Fibroblast of lung (primary cell): Measurements from ENCODE around the gene CCDC57. TPM values are rescaled to one million over a fixed set of nuclear protein-coding genes. Genes with fewer than 3 reads are reported as not detected.
"Not testable (repeated sequence)": the region's sequence is repeated elsewhere in the genome, so short reads cannot be mapped to it uniquely, and the experiment has no call there.

Source experiments
- DNase-seq, 2 donors: peaks; one replicate each; pipeline versions ENCODE4 v3.0.0 to v3.0.0-alpha.2; 2010; ENCODE audit warnings: low read depth in 2 of 2
- H2AFZ ChIP-seq: 2 replicates; pipeline ENCODE4 v1.5.1; 2012; ENCODE audit warnings: low read length, control low read depth, inconsistent platforms
- H3K27ac ChIP-seq: 2 replicates; pipeline ENCODE4 v1.5.1; 2011; ENCODE audit warnings: low read length, control low read depth; ENCODE audit not compliant: insufficient read depth
- H3K27me3 ChIP-seq: 2 replicates; pipeline ENCODE4 v1.5.1; 2011; ENCODE audit warnings: mild to moderate bottlenecking, low read length; ENCODE audit not compliant: control insufficient read depth, insufficient read depth
- H3K36me3 ChIP-seq: 2 replicates; pipeline ENCODE4 v1.5.1; 2011; ENCODE audit warnings: low read length; ENCODE audit not compliant: control insufficient read depth, insufficient read depth
- H3K4me1 ChIP-seq: 2 replicates; pipeline ENCODE4 v1.5.1; 2011; ENCODE audit warnings: low read length; ENCODE audit not compliant: control insufficient read depth, insufficient read depth; ENCODE audit errors: extremely low read depth
- H3K4me2 ChIP-seq: 2 replicates; pipeline ENCODE4 v1.5.1; 2011; ENCODE audit warnings: low read length, control low read depth; ENCODE audit not compliant: insufficient read depth; ENCODE audit errors: extremely low read depth
- H3K4me3 ChIP-seq, 4 experiments: fragments of 200-600 bp in 1 of 4; sonication (generic) in 1 of 4; replicated peaks in 1 of 4; 2 replicates each; pipeline ENCODE4 v1.5.1; 2011 to 2016; ENCODE audit warnings: low read length in 4 of 4, low read depth in 3 of 4, mild to moderate bottlenecking in 3 of 4, control low read depth in 2 of 4, inconsistent platforms in 1 of 4, mixed read lengths in 1 of 4; ENCODE audit not compliant: insufficient read depth in 1 of 4; ENCODE audit errors: control extremely low read depth in 1 of 4
- H3K79me2 ChIP-seq: 2 replicates; pipeline ENCODE4 v1.5.1; 2012; ENCODE audit warnings: mild to moderate bottlenecking, low read length, inconsistent platforms; ENCODE audit not compliant: control insufficient read depth, insufficient read depth
- H3K9ac ChIP-seq: 2 replicates; pipeline ENCODE4 v1.5.1; 2011; ENCODE audit warnings: mild to moderate bottlenecking, low read length, control low read depth; ENCODE audit not compliant: insufficient read depth
- H3K9me3 ChIP-seq: 2 replicates; pipeline ENCODE4 v1.5.1; 2012; ENCODE audit warnings: low read depth, low read length; ENCODE audit not compliant: control insufficient read depth, insufficient read depth
- H4K20me1 ChIP-seq: 2 replicates; pipeline ENCODE4 v1.5.1; 2011; ENCODE audit warnings: low read length; ENCODE audit not compliant: control insufficient read depth, insufficient read depth; ENCODE audit errors: extremely low read depth
- EZH2 ChIP-seq: IDR thresholded peaks from 2 replicates; pipeline ENCODE4 v1.5.1; 2012; ENCODE audit warnings: low read length, control low read depth, mild to moderate bottlenecking; ENCODE audit errors: missing control alignments
- polyA plus RNA-seq, 2 donors: library from polyadenylated mRNA; depleted of rRNA in 1 of 2; stranded (reverse) in 1 of 2; unstranded in 1 of 2; fragments of >200 nt; gene quantifications; 2 replicates each; pipeline ENCODE4 v1.2.1, GENCODE V29; 2011 to 2012; ENCODE audit warnings: missing spikeins in 1 of 2
- total RNA-seq: library from RNA; depleted of rRNA; stranded (reverse); fragments of >200 nt; gene quantifications from 2 replicates; pipeline ENCODE4 v1.2.1, GENCODE V29; 2014
- TF ChIP-seq, protein P1 (sequence below), 2 donors: IDR thresholded peaks in 1 of 2; conservative IDR thresholded peaks in 1 of 2; 1 replicate in 1 of 2; 2 replicates in 1 of 2; pipeline ENCODE4 v1.5.1; 2011 to 2012; ENCODE audit warnings: low read length in 2 of 2, control low read depth in 1 of 2, inconsistent platforms in 1 of 2, low read depth in 1 of 2, mild to moderate bottlenecking in 1 of 2

Gene CCDC57
- total and polyA plus RNA-seq, 2 donors (not counting 1 experiment from before 2014, with no cell fraction given) = 7.1 to 10.1 TPM

DNA sequence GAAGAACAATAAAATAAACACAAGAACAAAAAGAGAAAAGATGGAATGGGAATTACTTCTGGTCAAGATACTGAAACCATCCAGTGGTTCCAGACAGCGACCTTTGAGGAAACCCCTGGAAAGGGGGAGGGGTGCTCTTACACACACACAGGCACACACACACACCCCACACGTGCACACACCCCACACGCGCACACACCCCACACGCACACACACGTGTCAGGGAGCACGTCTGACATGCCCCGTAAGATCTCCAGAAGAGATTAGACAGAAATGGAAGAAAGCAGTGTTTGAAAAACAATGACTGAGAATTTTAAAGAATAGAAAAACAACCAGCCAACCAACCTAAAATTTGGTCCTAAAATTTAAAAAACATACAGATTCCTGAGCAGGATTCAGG is 69.3 kb downstream of the CCDC57 start:
- no peaks in the 10 kb centered on the region for H3K27me3 ChIP-seq
- H2AFZ ChIP-seq = no peak overlapping the region
- no peak overlapping the region for H3K4me2 ChIP-seq
- no peak overlapping the region for H3K4me3 ChIP-seq
- H4K20me1 ChIP-seq = no peaks in the 10 kb centered on the region
- no peaks in the 10 kb centered on the region for H3K36me3 ChIP-seq
- no peak overlapping the region for H3K27ac ChIP-seq
- no peak for DNase-seq
- no peak overlapping the region for H3K9ac ChIP-seq
- H3K79me2 ChIP-seq = no peaks in the 10 kb centered on the region
- no peak for TF ChIP-seq EZH2
- TF ChIP-seq, protein P1, sequence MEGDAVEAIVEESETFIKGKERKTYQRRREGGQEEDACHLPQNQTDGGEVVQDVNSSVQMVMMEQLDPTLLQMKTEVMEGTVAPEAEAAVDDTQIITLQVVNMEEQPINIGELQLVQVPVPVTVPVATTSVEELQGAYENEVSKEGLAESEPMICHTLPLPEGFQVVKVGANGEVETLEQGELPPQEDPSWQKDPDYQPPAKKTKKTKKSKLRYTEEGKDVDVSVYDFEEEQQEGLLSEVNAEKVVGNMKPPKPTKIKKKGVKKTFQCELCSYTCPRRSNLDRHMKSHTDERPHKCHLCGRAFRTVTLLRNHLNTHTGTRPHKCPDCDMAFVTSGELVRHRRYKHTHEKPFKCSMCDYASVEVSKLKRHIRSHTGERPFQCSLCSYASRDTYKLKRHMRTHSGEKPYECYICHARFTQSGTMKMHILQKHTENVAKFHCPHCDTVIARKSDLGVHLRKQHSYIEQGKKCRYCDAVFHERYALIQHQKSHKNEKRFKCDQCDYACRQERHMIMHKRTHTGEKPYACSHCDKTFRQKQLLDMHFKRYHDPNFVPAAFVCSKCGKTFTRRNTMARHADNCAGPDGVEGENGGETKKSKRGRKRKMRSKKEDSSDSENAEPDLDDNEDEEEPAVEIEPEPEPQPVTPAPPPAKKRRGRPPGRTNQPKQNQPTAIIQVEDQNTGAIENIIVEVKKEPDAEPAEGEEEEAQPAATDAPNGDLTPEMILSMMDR (conservative IDR thresholded peaks at IDR 0.05 in 1 of 2, IDR thresholded peaks at IDR 0.05 in 1 of 2; ENCODE audit: low read depth in 1 of 2, low read length in 2 of 2) = no peak
- H3K9me3 ChIP-seq = no peaks in the 10 kb centered on the region
- H3K4me1 ChIP-seq = no peaks in the 10 kb centered on the region

DNA sequence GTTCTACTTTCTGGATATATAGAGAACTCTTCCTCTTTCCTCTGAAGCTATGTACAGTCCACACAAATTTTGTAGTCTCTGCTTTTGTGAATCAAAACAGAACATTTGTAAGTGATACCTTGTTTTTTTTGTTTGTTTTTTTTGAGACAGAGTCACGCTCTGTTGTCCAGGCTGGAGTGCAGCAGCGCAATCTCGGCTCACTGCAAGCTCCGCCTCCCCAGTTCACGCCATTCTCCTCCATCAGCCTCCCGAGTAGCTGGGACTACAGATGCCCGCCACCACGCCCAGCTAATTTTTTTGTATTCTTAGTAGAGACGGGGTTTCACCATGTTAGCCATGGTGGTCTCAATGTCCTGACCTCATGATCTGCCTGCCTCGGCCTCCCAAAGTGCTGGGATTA is 72.7 kb downstream of the CCDC57 start:
- not testable (repeated sequence) for H2AFZ ChIP-seq

DNA sequence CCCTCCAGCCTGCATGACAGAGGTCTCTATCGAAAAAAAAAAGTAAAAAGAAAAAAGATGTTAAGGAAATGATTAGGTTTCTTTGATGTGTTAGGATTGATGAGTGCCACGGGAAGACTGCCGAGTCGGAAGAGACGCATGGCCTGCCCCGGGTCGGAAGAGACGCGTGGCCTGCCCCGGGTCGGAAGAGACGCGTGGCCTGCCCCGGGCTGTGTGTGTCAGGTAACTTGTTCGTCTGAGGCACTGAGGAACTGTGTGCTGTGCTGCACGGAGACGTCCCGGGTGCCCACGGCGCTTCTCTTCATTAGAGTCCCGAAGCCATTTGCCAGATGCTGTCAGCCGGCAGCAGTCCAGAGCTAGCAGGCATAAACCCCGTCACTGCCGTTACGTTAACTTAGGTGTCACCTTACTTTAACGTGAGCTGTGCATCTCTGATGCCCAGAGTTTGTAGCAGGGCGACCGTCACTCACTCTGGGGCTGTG is 74.1 kb downstream of the CCDC57 start:
- TF ChIP-seq EZH2 = no peak
- TF ChIP-seq, protein P1 (conservative IDR thresholded peaks at IDR 0.05 in 1 of 2, IDR thresholded peaks at IDR 0.05 in 1 of 2; ENCODE audit: low read depth in 1 of 2, low read length in 2 of 2) = no peak
- H3K27ac ChIP-seq = no peak overlapping the region
- H4K20me1 ChIP-seq = no peaks in the 10 kb centered on the region
- H3K9ac ChIP-seq = no peak overlapping the region
- peaks cover 3% of the 10 kb centered on the region for H3K4me1 ChIP-seq
- no peak overlapping the region for H3K4me2 ChIP-seq
- H3K4me3 ChIP-seq = no peak overlapping the region
- no peak for DNase-seq
- no peaks in the 10 kb centered on the region for H3K36me3 ChIP-seq
- no peaks in the 10 kb centered on the region for H3K79me2 ChIP-seq
- H3K9me3 ChIP-seq = no peaks in the 10 kb centered on the region
- no peaks in the 10 kb centered on the region for H3K27me3 ChIP-seq
- no peak overlapping the region for H2AFZ ChIP-seq

More for the DNA sequence above, 72.7 kb downstream of the CCDC57 start:
- not testable (repeated sequence) for H3K36me3 ChIP-seq, H3K9me3 ChIP-seq, H4K20me1 ChIP-seq, H3K4me1 ChIP-seq, H3K27ac ChIP-seq, H3K9ac ChIP-seq, DNase-seq, H3K4me3 ChIP-seq, H3K4me2 ChIP-seq, H3K27me3 ChIP-seq, H3K79me2 ChIP-seq
